Loucy (cell line): ENCODE data around the gene INSRR.

ENCODE experiments used
- H2AFZ ChIP-seq: fragments of 200-600 bp; sonication (generic); 2 replicates; pipeline ENCODE4 v1.6.0; 2016; ENCODE audit warnings: antibody characterized with exemption, mild to moderate bottlenecking, low read length, moderate library complexity
- H3F3A ChIP-seq: fragments of 200-600 bp; 2 replicates; pipeline ENCODE4 v1.6.0; 2016; ENCODE audit warnings: antibody characterized with exemption, low read depth, mild to moderate bottlenecking
- H3K27me3 ChIP-seq: fragments of 200-600 bp; sonication (generic); 2 replicates; pipeline ENCODE4 v1.6.1; 2014; ENCODE audit warnings: low read length, mild to moderate bottlenecking; ENCODE audit not compliant: insufficient read depth, poor library complexity, severe bottlenecking
- H3K36me3 ChIP-seq: fragments of 200-600 bp; sonication (generic); 2 replicates; pipeline ENCODE4 v1.6.1; 2016; ENCODE audit warnings: low read length; ENCODE audit not compliant: insufficient read depth
- H3K4me1 ChIP-seq: fragments of 200-600 bp; sonication (generic); 2 replicates; pipeline ENCODE4 v1.5.1; 2014; ENCODE audit warnings: low read length, mild to moderate bottlenecking; ENCODE audit not compliant: insufficient read depth, poor library complexity, severe bottlenecking
- H3K4me2 ChIP-seq: fragments of 200-600 bp; sonication (generic); 2 replicates; pipeline ENCODE4 v1.6.0; 2014; ENCODE audit warnings: antibody characterized with exemption, low read length, low read depth, mild to moderate bottlenecking; ENCODE audit not compliant: poor library complexity, severe bottlenecking
- H3K4me3 ChIP-seq: fragments of 200-600 bp; sonication (generic); 2 replicates; pipeline ENCODE4 v1.5.1; 2014; ENCODE audit warnings: low read length, mild to moderate bottlenecking, mixed read lengths; ENCODE audit not compliant: poor library complexity, severe bottlenecking
- H3K79me2 ChIP-seq: fragments of 200-600 bp; sonication (generic); 2 replicates; pipeline ENCODE4 v1.6.1; 2014; ENCODE audit warnings: low read length; ENCODE audit not compliant: insufficient read depth
- H3K9ac ChIP-seq: fragments of 200-600 bp; sonication (generic); 2 replicates; pipeline ENCODE4 v1.6.0; 2014; ENCODE audit warnings: mild to moderate bottlenecking, low read depth, low read length, moderate library complexity; ENCODE audit not compliant: poor library complexity, severe bottlenecking
- H3K9me2 ChIP-seq: fragments of 200-600 bp; sonication (generic); replicated peaks from 2 replicates; pipeline ENCODE4 v1.6.1; 2016; ENCODE audit warnings: low read depth, low read length, mixed read lengths
- H3K9me3 ChIP-seq: fragments of 200-600 bp; sonication (generic); 2 replicates; pipeline ENCODE4 v1.6.1; 2014; ENCODE audit warnings: mild to moderate bottlenecking, antibody characterized with exemption, low read length, low read depth; ENCODE audit not compliant: insufficient read depth
- H4K20me1 ChIP-seq: fragments of 200-600 bp; sonication (generic); 2 replicates; pipeline ENCODE4 v1.6.0; 2014; ENCODE audit warnings: antibody characterized with exemption, low read length, mild to moderate bottlenecking; ENCODE audit not compliant: insufficient read depth, poor library complexity, severe bottlenecking
- CTCF ChIP-seq: fragments of 200-600 bp; sonication (generic); conservative IDR thresholded peaks from 2 replicates; pipeline ENCODE4 v1.5.1; 2014; ENCODE audit warnings: mild to moderate bottlenecking, antibody characterized with exemption, low read length
- EZH2phosphoT487 ChIP-seq: fragments of 200-600 bp; IDR thresholded peaks from 2 replicates; pipeline ENCODE4 v1.6.1; 2018; ENCODE audit warnings: antibody characterized with exemption, mild to moderate bottlenecking, moderate library complexity, borderline replicate concordance

Gene INSRR

GRCh38 chr1:156900896-156901589, 42.1 kb upstream of the INSRR start:
- H3K36me3 ChIP-seq = no peaks in the 10 kb centered on the region
- H3K27me3 ChIP-seq = no peaks in the 10 kb centered on the region
- H3K9ac ChIP-seq = no peak overlapping the region
- H3K4me2 ChIP-seq = no peak overlapping the region
- no peak overlapping the region for H3K4me3 ChIP-seq
- H2AFZ ChIP-seq = no peak overlapping the region
- no peaks in the 10 kb centered on the region for H3K9me2 ChIP-seq
- no peaks in the 10 kb centered on the region for H3K79me2 ChIP-seq
- H3F3A ChIP-seq = no peaks in the 10 kb centered on the region
- TF ChIP-seq EZH2phosphoT487 (no peak), CTCF (no peak)
- no peaks in the 10 kb centered on the region for H3K9me3 ChIP-seq
- H3K4me1 ChIP-seq = no peaks in the 10 kb centered on the region
- H4K20me1 ChIP-seq = no peaks in the 10 kb centered on the region

- no peaks in the 10 kb centered on the region for H3K79me2 ChIP-seq
- no peaks in the 10 kb centered on the region for H4K20me1 ChIP-seq
- no peaks in the 10 kb centered on the region for H3K9me3 ChIP-seq
- no peaks in the 10 kb centered on the region for H3K27me3 ChIP-seq
- no peak overlapping the region for H3K4me2 ChIP-seq
- H3K36me3 ChIP-seq = no peaks in the 10 kb centered on the region
- TF ChIP-seq CTCF (no peak), EZH2phosphoT487 (no peak)
- H3K9ac ChIP-seq = no peak overlapping the region
- H3K9me2 ChIP-seq = no peaks in the 10 kb centered on the region
- no peak overlapping the region for H2AFZ ChIP-seq
- no peak overlapping the region for H3K4me3 ChIP-seq
- H3K4me1 ChIP-seq = no peaks in the 10 kb centered on the region
- H3F3A ChIP-seq = no peaks in the 10 kb centered on the region
Observed at GRCh38 chr1:156899956-156900718, 41.2 kb upstream of the INSRR start.

GRCh38 chr1:156898971-156899664, 40.2 kb upstream of the INSRR start:
- no peaks in the 10 kb centered on the region for H4K20me1 ChIP-seq
- H2AFZ ChIP-seq = no peak overlapping the region
- H3K9ac ChIP-seq = no peak overlapping the region
- no peak for TF ChIP-seq CTCF
- TF ChIP-seq EZH2phosphoT487 = no peak
- H3K79me2 ChIP-seq = no peaks in the 10 kb centered on the region
- H3K9me2 ChIP-seq = no peaks in the 10 kb centered on the region
- no peaks in the 10 kb centered on the region for H3F3A ChIP-seq
- no peaks in the 10 kb centered on the region for H3K27me3 ChIP-seq
- no peaks in the 10 kb centered on the region for H3K4me1 ChIP-seq
- no peaks in the 10 kb centered on the region for H3K36me3 ChIP-seq
- H3K4me3 ChIP-seq = no peak overlapping the region
- no peak overlapping the region for H3K4me2 ChIP-seq
- H3K9me3 ChIP-seq = no peaks in the 10 kb centered on the region
